Effector CD4-positive, alpha-beta T cell (primary cell): ENCODE data around the gene PTK7.

Experiments used
- DNase-seq: peaks from one replicate; pipeline ENCODE4 v3.0.0-alpha.2; 2020

The PTK7 gene

GRCh38 chr6:43146709-43147688, 70.9 kb downstream of the PTK7 start:
- DNase-seq, result no peak

GRCh38 chr6:43147691-43148477, 71.8 kb downstream of the PTK7 start:
- no peak for DNase-seq

GRCh38 chr6:43149265-43149664, 73.2 kb downstream of the PTK7 start:
- no peak for DNase-seq

- DNase-seq, result no peak
These were observed 74.1 kb downstream of the PTK7 start for GRCh38 chr6:43150051-43150751.

GRCh38 chr6:43159599-43159998, 83.5 kb downstream of the PTK7 start:
- no peak for DNase-seq

- no peak for DNase-seq
These were observed 87.8 kb downstream of the PTK7 start for GRCh38 chr6:43163899-43164298.

GRCh38 chr6:43170417-43170930, 94.4 kb downstream of the PTK7 start:
- no peak for DNase-seq

- DNase-seq, result peak; percentile 99
These were observed 95.0 kb downstream of the PTK7 start, which contains the start of gene SRF for GRCh38 chr6:43170931-43171706. Gene SRF (plus strand): TSS chr6:43171269. CDS start chr6:43171657, 388 bp downstream.

- peak; percentile 20 for DNase-seq
These were observed 95.6 kb downstream of the PTK7 start for GRCh38 chr6:43171707-43172103.

- peak; percentile 45 for DNase-seq
These were observed 96.2 kb downstream of the PTK7 start for GRCh38 chr6:43172104-43173007.

- no peak for DNase-seq
These were observed 97.6 kb downstream of the PTK7 start for GRCh38 chr6:43173591-43174262.

GRCh38 chr6:43174263-43175112, 98.4 kb downstream of the PTK7 start:
- peak; percentile 91 for DNase-seq

GRCh38 chr6:43175676-43176422, 99.7 kb downstream of the PTK7 start:
- DNase-seq, result no peak

- no peak for DNase-seq
These were observed 100.3 kb downstream of the PTK7 start for GRCh38 chr6:43176423-43176786.

GRCh38 chr6:43178150-43178549, 102.0 kb downstream of the PTK7 start:
- no peak for DNase-seq

- DNase-seq, result no peak
These were observed 103.1 kb downstream of the PTK7 start for GRCh38 chr6:43178951-43179830.

GRCh38 chr6:43180058-43180457, 103.9 kb downstream of the PTK7 start:
- no peak for DNase-seq
